ENCODE measurements around the gene SNX14.

- no peak for TF ChIP-seq CTCF (IDR thresholded peaks at IDR 0.05; ENCODE audit: low read depth, low read length, poor library complexity, severe bottlenecking)
- no peak for TF ChIP-seq EZH2phosphoT487 (IDR thresholded peaks at IDR 0.05; ENCODE audit: borderline replicate concordance, low read length)
Observed at GRCh38 chr6:85585741-85586140, 7.9 kb downstream of the SNX14 start.
